PC-3 (cell line): Measurements from ENCODE around the gene THADA.

Experiments
- CTCF ChIP-seq: fragments of 300-600 bp; sonication (generic); conservative IDR thresholded peaks from 2 replicates; pipeline ENCODE4 v1.5.1; 2017; ENCODE audit warnings: antibody characterized with exemption, low read depth, mild to moderate bottlenecking, low read length
- EZH2 ChIP-seq: fragments of 300-600 bp; sonication (generic); IDR thresholded peaks from one replicate; pipeline ENCODE4 v1.6.1; 2017; ENCODE audit warnings: antibody characterized with exemption, mild to moderate bottlenecking, low read length; ENCODE audit not compliant: unreplicated experiment

- no peak for TF ChIP-seq CTCF
- no peak for TF ChIP-seq EZH2
These were observed 46.5 kb upstream of the THADA start for GRCh38 chr2:43642363-43642762.
